ENCODE measurements around the gene E2F2. TPM values are rescaled to one million over a fixed set of nuclear protein-coding genes. Genes with fewer than 3 reads are reported as not detected.

E2F2 gene
- total and polyA plus RNA-seq, 2 experiments from 2014 or later = 0.78 to 3.4 TPM

DNA sequence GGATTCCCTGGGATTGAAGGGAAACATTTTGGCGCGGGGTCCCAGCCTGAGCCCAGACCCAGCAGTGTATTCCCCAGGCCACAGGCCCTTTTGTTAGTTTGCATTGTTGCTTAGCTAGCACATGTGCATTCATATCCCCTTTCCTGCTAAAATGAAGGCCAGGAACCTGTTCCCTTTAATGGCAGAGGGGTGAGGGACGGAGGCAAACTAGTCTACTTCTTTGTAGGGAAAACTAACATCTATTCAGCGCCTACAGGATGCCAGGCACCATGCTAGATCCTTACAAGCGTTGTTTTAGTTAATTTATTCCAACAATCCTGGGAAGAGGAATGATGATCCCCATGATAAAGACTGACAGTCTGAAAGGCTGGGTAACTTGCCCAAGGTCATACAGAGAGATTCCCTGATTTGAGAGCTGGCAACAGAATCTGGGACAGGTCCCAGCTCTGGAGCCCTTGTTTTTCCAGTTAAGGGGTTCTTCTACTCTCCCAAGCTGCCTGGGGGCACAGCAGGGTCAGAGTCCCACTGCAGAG lies 595 bp upstream of the E2F2 start:
- peaks cover 27% of the 10 kb centered on the region for H3K4me1 Mint-ChIP-seq
- no peaks in the 10 kb centered on the region for H3K9me2 ChIP-seq (ENCODE audit: insufficient read depth)
- no peak for ATAC-seq
- peaks cover 12% of the 10 kb centered on the region; the same call in 1 of the 2 replicates for H3F3A ChIP-seq (replicated peaks; ENCODE audit: low read depth)
- H3K27ac ChIP-seq (ENCODE audit: low read depth) = peak overlapping the region; percentile 30; the same call in 1 of the 2 replicates
- H3K4me3 Mint-ChIP-seq = peak overlapping the region; percentile 83
- peaks cover 15% of the 10 kb centered on the region; the same call in 1 of the 2 replicates for H3K4me1 ChIP-seq (ENCODE audit: insufficient read depth)
- no peaks in the 10 kb centered on the region for H3K9me3 Mint-ChIP-seq
- H3K36me3 ChIP-seq (ENCODE audit: insufficient read depth) = no peaks in the 10 kb centered on the region
- peak overlapping the region; percentile 99 for H2AFZ ChIP-seq
- peak overlapping the region; percentile 74 for H3K4me2 ChIP-seq
- H3K36me3 Mint-ChIP-seq (ENCODE audit: low read depth) = no peaks in the 10 kb centered on the region
- H3K27me3 ChIP-seq (ENCODE audit: insufficient read depth) = peaks cover 42% of the 10 kb centered on the region
- no peaks in the 10 kb centered on the region for H4K20me1 ChIP-seq (replicated peaks; ENCODE audit: insufficient read depth)
- H3K4me3 ChIP-seq = peak overlapping the region; percentile 70
- H3K79me2 ChIP-seq (replicated peaks; ENCODE audit: insufficient read depth) = no peaks in the 10 kb centered on the region
- peak overlapping the region; percentile 52; the same call in 1 of the 2 replicates for H3K27ac Mint-ChIP-seq
- TF ChIP-seq STAT1 (IDR thresholded peaks at IDR 0.05; ENCODE audit: unreplicated experiment) = no peak
- no peak for TF ChIP-seq EZH2 (IDR thresholded peaks at IDR 0.05; ENCODE audit: low read depth, unreplicated experiment)
- TF ChIP-seq, protein P1, sequence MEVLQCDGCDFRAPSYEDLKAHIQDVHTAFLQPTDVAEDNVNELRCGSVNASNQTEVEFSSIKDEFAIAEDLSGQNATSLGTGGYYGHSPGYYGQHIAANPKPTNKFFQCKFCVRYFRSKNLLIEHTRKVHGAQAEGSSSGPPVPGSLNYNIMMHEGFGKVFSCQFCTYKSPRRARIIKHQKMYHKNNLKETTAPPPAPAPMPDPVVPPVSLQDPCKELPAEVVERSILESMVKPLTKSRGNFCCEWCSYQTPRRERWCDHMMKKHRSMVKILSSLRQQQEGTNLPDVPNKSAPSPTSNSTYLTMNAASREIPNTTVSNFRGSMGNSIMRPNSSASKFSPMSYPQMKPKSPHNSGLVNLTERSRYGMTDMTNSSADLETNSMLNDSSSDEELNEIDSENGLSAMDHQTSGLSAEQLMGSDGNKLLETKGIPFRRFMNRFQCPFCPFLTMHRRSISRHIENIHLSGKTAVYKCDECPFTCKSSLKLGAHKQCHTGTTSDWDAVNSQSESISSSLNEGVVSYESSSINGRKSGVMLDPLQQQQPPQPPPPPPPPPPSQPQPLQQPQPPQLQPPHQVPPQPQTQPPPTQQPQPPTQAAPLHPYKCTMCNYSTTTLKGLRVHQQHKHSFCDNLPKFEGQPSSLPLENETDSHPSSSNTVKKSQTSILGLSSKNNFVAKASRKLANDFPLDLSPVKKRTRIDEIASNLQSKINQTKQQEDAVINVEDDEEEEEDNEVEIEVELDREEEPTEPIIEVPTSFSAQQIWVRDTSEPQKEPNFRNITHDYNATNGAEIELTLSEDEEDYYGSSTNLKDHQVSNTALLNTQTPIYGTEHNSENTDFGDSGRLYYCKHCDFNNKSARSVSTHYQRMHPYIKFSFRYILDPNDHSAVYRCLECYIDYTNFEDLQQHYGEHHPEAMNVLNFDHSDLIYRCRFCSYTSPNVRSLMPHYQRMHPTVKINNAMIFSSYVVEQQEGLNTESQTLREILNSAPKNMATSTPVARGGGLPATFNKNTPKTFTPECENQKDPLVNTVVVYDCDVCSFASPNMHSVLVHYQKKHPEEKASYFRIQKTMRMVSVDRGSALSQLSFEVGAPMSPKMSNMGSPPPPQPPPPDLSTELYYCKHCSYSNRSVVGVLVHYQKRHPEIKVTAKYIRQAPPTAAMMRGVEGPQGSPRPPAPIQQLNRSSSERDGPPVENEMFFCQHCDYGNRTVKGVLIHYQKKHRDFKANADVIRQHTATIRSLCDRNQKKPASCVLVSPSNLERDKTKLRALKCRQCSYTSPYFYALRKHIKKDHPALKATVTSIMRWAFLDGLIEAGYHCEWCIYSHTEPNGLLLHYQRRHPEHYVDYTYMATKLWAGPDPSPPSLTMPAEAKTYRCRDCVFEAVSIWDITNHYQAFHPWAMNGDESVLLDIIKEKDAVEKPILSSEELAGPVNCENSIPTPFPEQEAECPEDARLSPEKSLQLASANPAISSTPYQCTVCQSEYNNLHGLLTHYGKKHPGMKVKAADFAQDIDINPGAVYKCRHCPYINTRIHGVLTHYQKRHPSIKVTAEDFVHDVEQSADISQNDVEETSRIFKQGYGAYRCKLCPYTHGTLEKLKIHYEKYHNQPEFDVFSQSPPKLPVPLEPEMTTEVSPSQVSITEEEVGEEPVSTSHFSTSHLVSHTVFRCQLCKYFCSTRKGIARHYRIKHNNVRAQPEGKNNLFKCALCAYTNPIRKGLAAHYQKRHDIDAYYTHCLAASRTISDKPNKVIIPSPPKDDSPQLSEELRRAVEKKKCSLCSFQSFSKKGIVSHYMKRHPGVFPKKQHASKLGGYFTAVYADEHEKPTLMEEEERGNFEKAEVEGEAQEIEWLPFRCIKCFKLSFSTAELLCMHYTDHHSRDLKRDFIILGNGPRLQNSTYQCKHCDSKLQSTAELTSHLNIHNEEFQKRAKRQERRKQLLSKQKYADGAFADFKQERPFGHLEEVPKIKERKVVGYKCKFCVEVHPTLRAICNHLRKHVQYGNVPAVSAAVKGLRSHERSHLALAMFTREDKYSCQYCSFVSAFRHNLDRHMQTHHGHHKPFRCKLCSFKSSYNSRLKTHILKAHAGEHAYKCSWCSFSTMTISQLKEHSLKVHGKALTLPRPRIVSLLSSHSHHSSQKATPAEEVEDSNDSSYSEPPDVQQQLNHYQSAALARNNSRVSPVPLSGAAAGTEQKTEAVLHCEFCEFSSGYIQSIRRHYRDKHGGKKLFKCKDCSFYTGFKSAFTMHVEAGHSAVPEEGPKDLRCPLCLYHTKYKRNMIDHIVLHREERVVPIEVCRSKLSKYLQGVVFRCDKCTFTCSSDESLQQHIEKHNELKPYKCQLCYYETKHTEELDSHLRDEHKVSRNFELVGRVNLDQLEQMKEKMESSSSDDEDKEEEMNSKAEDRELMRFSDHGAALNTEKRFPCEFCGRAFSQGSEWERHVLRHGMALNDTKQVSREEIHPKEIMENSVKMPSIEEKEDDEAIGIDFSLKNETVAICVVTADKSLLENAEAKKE (CRISPR knock-in tag; IDR thresholded peaks at IDR 0.05) = no peak
- no peak for TF ChIP-seq ETS1 (IDR thresholded peaks at IDR 0.05)
- no peak for TF ChIP-seq JUNB (IDR thresholded peaks at IDR 0.05; ENCODE audit: unreplicated experiment)
- TF ChIP-seq ZNF114 (CRISPR knock-in tag; IDR thresholded peaks at IDR 0.05) = no peak
- TF ChIP-seq CTCF (conservative IDR thresholded peaks at IDR 0.05; ENCODE audit: low read depth in 2 of 2) = no peak
- TF ChIP-seq ZNF331 (CRISPR knock-in tag; IDR thresholded peaks at IDR 0.05; ENCODE audit: low read depth) = no peak
- no peak for TF ChIP-seq REST (IDR thresholded peaks at IDR 0.05; ENCODE audit: unreplicated experiment)
- no peak for TF ChIP-seq POLR2AphosphoS5 (IDR thresholded peaks at IDR 0.05; ENCODE audit: low read depth)
- TF ChIP-seq CREB1 (CRISPR knock-in tag; IDR thresholded peaks at IDR 0.05; ENCODE audit: low read depth) = no peak
- no peak for DNase-seq (ENCODE audit: low spot score)
- H3K27me3 Mint-ChIP-seq (ENCODE audit: insufficient read depth, low read depth, poor library complexity) = peaks cover 34% of the 10 kb centered on the region

Data from GM23338 (cell line).